Stimulated activated CD8-positive, alpha-beta memory T cell treated with anti-CD3 and anti-CD28 coated beads, Interleukin-12 subunit alpha, Interleukin-12 subunit beta, amount 100 ng/mL, for 1 hour (primary cell): ENCODE results near the gene THNSL1.
"Not testable (repeated sequence)": the region's sequence is repeated elsewhere in the genome, so short reads cannot be mapped to it uniquely, and the experiment has no call there.

ENCODE experiments used
- DNase-seq: peaks from one replicate; pipeline ENCODE4 v3.0.0-alpha.2; 2020; ENCODE audit warnings: low read depth

Gene THNSL1

DNA sequence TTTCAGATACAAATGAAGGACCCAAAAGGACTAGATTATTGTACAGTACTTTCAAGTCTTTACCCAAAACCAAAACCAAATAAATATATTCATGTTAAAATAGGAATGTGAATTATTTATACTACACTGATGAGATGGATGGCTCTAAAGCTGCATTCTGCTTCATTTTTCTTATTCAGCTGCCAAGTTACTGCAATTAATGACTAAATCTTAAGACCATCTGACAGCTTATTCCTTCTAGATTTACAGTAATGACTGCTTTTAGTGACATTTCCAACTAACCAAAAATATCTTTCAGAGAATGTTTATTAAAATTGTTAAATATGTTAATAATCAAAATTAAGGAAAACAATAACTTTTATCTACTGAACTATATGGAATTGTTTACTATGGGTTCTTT lies 21.3 kb upstream of the THNSL1 start:
- DNase-seq: no peak

DNA sequence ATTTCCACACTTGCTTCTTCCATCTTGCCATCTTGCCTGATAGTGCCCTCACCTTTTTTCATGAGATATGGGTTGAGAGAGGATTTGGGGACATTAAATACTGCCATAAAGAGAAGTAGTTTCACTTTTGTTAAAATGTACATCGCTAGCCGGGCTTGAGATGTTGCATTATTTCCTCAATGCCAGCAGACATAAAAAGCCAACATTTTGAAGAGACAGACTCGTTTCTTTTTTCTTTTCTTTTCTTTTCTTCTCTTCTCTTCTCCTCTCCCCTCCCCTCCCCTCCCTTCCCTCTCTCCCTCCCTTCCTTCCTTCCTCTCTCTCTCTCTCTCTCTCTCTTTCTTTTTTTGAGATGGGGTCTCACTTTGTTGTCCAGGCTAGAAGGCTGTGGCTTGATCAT lies 18.4 kb upstream of the THNSL1 start:
- DNase-seq: no peak

DNA sequence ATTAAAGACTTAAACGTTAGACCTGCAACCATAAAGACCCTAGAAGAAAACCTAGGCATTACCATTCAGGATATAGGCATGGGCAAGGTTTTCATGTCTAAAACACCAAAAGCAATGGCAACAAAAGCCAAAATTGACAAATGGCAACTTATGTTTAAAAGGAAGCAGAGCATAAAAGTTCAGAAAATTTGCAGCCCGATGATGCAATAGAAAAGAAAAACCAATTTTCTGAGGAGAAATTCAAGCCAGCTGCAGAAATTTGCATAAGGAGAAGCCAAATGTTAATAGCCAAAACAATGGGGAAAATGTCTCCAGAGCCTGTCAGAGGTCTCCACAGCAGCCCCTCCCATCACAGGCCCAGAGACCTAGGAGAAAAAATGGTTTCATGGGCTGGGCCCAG lies 4.8 kb upstream of the THNSL1 start:
- DNase-seq: not testable (repeated sequence)

DNA sequence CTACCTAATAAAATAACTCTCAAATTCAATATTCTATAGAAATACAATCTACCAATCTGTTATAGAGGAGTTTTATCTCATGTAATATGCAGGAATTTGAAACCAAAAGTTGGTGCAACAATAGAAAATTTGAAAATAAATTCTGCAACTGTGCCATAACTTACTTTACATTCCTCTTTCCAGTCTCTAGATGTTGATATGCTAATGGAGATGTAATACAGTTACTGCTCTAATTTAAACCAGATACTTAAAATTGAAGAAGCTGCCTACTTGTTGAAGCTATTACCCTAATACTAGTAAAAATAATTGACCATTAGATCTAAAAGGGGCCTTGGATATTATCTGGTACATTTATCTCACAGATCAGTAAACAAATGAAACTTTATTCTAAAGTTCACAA lies 1.8 kb upstream of the THNSL1 start:
- no peak for DNase-seq

- peak; percentile 94 for DNase-seq
These were observed 510 bp upstream of the THNSL1 start, which contains the start of gene ENKUR for GRCh38 chr10:25015828-25016375. TSS of gene ENKUR (minus strand) at chr10:25016158. CDS start at chr10:25015936, 222 bp downstream.

- DNase-seq: no peak
These were observed 760 bp downstream of the THNSL1 start for GRCh38 chr10:25017154-25017590.

DNA sequence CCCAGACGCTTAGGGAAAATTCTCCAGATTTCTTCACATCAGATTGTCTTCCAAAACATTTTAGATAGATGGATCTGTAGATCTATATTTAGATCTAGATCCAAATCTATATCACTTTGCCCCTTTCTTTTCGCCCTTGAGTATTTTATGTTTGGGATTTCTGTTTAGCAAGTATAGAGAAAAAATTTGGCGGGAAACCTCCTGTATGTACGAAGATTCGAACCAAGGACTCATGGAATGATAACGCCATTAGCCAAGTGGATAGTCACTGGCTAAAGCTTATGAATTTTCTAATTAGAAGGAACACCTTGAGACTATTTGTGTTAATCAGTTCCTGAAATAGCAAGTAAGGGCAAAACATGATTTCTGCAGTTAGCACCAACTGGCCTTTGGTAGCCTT lies 1.2 kb downstream of the THNSL1 start:
- no peak for DNase-seq

GRCh38 chr10:25018703-25019102 lies 2.3 kb downstream of the THNSL1 start:
- no peak for DNase-seq

GRCh38 chr10:25023278-25023677 lies 6.9 kb downstream of the THNSL1 start:
- no peak for DNase-seq

DNA sequence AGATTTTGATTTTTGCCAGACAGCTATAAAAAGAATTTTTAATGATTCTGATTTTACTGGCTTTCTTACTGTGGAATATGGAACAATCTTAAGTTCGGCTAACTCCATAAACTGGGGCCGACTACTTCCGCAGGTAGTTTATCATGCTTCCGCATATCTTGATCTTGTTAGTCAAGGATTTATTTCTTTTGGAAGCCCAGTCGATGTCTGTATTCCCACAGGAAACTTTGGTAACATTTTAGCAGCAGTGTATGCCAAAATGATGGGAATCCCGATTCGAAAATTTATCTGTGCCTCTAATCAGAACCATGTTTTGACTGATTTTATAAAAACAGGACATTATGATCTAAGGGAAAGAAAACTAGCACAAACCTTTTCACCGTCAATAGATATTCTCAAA lies 8.1 kb downstream of the THNSL1 start:
- no peak for DNase-seq

- DNase-seq: no peak
These were observed 10.1 kb downstream of the THNSL1 start for GRCh38 chr10:25026463-25026862.

DNA sequence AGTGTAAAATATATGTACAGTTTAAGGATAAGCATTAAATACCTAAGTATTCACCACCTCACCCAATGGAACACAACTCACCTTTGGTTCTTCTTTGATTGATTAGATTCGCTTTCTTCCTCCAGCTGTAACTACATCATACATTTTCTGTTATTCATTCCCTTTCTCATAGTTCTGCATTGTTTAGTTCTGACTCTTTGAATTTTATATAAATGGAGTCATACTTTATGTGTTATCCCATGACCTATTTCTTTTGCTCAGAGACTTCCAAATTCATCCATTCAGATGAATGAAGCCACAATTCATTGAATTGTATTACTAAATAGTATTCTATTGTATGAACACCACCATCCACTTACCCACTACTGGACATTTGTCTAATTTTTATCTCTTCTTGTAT lies 12.3 kb downstream of the THNSL1 start:
- DNase-seq: no peak

DNA sequence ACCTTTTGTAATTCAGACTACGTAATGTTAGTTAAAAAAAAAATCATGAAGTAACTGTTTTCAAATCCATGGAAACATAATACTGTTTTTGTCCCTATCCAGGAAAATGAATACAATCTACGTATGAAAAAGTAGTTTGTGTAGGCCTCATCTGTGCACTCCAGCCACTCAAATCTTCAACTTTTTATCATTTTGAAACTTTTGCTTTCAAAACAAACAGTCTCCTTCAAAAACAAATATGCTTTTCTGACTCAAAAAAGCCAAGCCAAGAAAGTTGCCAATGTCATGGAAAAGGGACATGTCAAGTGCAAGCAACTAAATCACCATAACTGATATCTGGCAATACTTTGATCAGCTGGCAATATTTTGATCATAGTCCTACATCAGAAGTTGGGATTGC lies 13.1 kb downstream of the THNSL1 start:
- no peak for DNase-seq

- DNase-seq: no peak
These were observed 20.0 kb downstream of the THNSL1 start for GRCh38 chr10:25036381-25036780.

DNA sequence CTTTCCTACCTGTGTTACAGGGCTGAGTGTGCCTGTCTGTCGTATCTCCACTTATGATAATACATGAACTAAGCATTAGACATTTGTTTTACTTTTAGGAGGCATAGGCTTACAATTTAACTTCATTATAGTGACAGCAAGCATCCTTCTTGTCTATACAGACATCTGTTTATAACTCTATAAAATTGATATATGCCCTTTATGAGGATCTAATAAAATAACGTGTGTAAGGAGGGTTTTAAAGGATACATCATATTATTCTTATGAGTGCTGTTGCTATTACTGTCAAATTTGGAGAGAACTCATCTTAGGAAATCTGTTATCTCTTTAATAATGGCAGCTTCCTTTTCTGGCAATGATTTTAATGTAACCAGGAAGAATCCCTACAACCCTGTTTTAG lies 21.9 kb downstream of the THNSL1 start:
- no peak for DNase-seq

- DNase-seq: no peak
These were observed 23.1 kb downstream of the THNSL1 start for GRCh38 chr10:25039531-25039930.

DNA sequence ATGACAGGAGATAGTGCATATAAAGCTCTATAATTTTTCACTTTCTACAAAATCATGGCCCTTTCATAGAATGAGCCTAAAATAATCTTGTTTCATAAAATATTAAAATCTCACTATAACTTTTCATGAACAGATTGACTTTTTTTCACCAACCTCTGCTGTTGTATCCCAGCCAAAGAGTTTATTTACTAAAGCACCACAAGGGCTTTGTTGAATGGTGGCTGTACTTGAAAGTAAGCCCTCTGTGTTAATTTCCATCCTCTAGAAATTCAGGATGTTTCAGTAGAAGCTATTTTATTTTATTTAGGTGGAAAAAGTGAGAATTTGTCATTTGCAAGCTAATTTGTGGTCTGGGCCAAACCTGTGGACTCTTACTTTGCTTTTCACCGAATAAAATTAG lies 30.2 kb downstream of the THNSL1 start:
- DNase-seq: no peak

- no peak for DNase-seq
These were observed 30.7 kb downstream of the THNSL1 start for GRCh38 chr10:25047088-25047487.

DNA sequence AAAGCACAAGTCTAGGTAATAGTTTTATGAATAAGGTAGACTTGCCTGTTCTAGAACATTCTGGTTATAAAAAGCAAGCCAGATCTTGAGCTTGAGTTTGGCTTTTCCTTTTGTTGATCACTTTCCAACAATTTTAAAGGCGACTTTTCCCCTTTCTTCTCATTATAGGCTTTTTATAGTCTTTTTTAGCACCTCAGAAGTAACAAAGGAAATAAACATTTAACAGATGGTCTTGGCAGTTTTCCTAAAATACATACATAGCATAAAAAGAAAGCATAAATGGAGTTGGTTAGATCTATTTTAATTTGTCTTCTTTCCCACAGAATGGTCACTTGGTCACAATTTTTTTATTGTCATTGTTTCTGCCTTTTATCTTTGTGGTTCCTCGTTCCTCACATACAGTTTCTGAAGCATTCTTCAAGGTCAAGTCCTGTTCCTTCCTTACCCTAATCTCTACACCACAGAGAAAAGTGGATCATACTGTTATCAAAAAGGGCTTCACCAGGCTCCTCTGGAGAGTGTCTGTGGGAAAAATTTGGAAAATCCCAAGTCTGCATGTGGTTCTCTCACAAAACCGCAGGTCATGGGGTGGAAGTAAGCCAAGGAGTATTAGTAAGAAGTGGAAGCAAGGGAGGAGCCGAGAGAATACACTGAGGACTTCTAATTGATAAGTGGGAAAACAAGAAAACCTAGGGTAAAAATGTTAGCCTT lies 31.3 kb downstream of the THNSL1 start:
- DNase-seq: no peak

DNA sequence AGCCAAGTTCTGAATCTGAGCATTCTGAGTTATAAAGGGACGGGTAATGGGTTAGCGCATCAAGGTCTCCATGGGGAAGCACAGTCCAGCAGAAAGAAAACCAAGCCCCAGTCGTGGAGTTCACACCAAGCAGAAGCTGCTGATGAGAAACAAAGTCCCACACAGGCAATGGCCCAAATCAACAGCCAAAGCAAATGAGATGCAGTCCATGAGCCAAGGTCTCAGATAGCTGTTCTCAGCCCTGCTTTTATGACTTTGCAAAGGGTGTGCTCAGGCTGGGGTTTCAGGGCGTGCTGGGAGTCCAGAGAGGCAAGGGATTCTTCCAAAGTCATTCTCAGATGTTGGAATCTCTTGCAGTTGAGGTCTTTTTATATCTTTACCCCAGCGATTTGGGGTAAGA lies 32.0 kb downstream of the THNSL1 start:
- no peak for DNase-seq

DNA sequence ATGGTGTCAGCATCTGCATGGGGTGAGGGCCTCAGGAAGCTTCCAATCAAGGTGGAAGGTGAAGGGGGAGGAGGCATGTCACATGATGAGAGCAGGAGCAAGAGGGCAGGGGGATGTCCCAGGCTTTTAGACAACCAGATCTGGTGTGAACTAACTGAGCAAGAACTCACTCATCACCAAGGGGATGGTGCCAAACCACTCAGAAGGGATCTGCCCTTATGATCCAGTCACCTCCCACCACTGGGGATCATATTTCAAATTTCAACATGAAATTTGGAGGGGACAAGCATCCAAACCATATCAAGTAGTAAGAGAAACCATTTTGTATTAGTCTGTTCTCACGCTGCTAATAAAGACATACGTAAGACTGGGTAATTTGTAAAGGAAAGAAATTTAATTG lies 33.6 kb downstream of the THNSL1 start:
- no peak for DNase-seq

- no peak for DNase-seq
These were observed 34.0 kb downstream of the THNSL1 start for GRCh38 chr10:25050402-25050801.

GRCh38 chr10:25052012-25052411 lies 35.6 kb downstream of the THNSL1 start:
- no peak for DNase-seq

GRCh38 chr10:25056726-25057125 lies 40.3 kb downstream of the THNSL1 start:
- DNase-seq: no peak
